Measurements from ENCODE around the gene CD2AP.

GRCh38 chr6:47496935-47497579, 19.5 kb downstream of the CD2AP start:
- TF ChIP-seq HBP1 (CRISPR knock-in tag; IDR thresholded peaks at IDR 0.05) = no peak
- TF ChIP-seq ELF1 (tag; IDR thresholded peaks at IDR 0.05) = no peak
